CD4-positive, alpha-beta T cell treated with Interleukin-12 subunit alpha and Interleukin-12 subunit beta, for 1 hour (primary cell): ENCODE data around the gene ABCC3.
"Not testable (repeated sequence)": the region's sequence is repeated elsewhere in the genome, so short reads cannot be mapped to it uniquely, and the experiment has no call there.

ENCODE experiments used
- DNase-seq: peaks from one replicate; pipeline ENCODE4 v3.0.0-alpha.2; 2020

The ABCC3 gene

GRCh38 chr17:50687200-50688066, 52.8 kb downstream of the ABCC3 start:
- DNase-seq, result no peak

GRCh38 chr17:50688245-50688644, 53.6 kb downstream of the ABCC3 start:
- no peak for DNase-seq

- DNase-seq, result no peak
Measured at GRCh38 chr17:50689251-50689650, 54.6 kb downstream of the ABCC3 start.

- DNase-seq, result no peak
Measured at GRCh38 chr17:50689956-50690886, 55.5 kb downstream of the ABCC3 start.

GRCh38 chr17:50690887-50691549, 56.3 kb downstream of the ABCC3 start:
- DNase-seq, result no peak

- DNase-seq, result no peak
Measured at GRCh38 chr17:50691550-50692447, 57.1 kb downstream of the ABCC3 start.

GRCh38 chr17:50692448-50693035, 57.9 kb downstream of the ABCC3 start:
- no peak for DNase-seq

GRCh38 chr17:50693036-50693682, 58.5 kb downstream of the ABCC3 start:
- DNase-seq, result no peak

GRCh38 chr17:50696365-50696879, 61.7 kb downstream of the ABCC3 start:
- no peak for DNase-seq

GRCh38 chr17:50697062-50697461, 62.4 kb downstream of the ABCC3 start:
- no peak for DNase-seq

GRCh38 chr17:50697663-50698272, 63.1 kb downstream of the ABCC3 start:
- no peak for DNase-seq

- no peak for DNase-seq
Measured at GRCh38 chr17:50699410-50699809, 64.7 kb downstream of the ABCC3 start.

GRCh38 chr17:50703162-50703561, 68.5 kb downstream of the ABCC3 start:
- DNase-seq, result no peak

- DNase-seq, result peak; percentile 94
Measured at GRCh38 chr17:50707289-50708049, 72.8 kb downstream of the ABCC3 start, which contains the start of gene ANKRD40. Gene ANKRD40, minus strand, starts transcription at chr17:50707914. Its CDS starts 260 bp downstream, at chr17:50707654.

- no peak for DNase-seq
Measured at GRCh38 chr17:50708050-50709000, 73.6 kb downstream of the ABCC3 start.

GRCh38 chr17:50709053-50709452, 74.4 kb downstream of the ABCC3 start:
- DNase-seq, result not testable (repeated sequence)

GRCh38 chr17:50710025-50710424, 75.3 kb downstream of the ABCC3 start:
- DNase-seq, result no peak

GRCh38 chr17:50710650-50711049, 76.0 kb downstream of the ABCC3 start:
- no peak for DNase-seq
